ENCODE data around the gene GNAS-AS1.
"Not testable (repeated sequence)": the region's sequence is repeated elsewhere in the genome, so short reads cannot be mapped to it uniquely, and the experiment has no call there.

The GNAS-AS1 gene

DNA sequence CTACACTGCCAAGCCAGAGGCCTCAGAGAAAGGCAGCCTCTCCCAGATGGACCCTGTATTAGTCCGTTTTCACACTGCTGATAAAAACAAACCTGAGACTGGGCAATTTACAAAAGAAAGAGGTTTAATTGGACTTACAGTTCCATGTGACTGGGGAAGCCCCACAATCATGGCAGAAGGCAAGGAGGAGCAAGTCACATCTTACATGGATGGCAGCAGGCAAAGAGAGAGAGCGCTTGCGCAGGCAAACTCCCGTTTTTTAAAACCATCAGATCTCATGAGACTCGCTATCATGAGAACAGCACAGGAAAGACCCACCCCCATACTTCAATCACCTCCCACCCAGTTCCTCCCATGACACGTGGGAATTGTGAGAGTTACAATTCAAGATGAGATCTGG is 30.2 kb downstream of the GNAS-AS1 start:
- not testable (repeated sequence) for H2AFZ ChIP-seq (ENCODE audit: low read length); H4K91ac ChIP-seq (ENCODE audit: low read depth, low read length, poor library complexity); H3K79me1 ChIP-seq (ENCODE audit: low read depth, low read length); H3K4me1 ChIP-seq (ENCODE audit: control insufficient read depth in 2 of 2, insufficient read depth in 1 of 2, low read depth in 1 of 2, low read length in 2 of 2); H2BK15ac ChIP-seq (ENCODE audit: low read length); H2AK5ac ChIP-seq (ENCODE audit: low read depth, low read length); DNase-seq (ENCODE audit: low spot score); H4K8ac ChIP-seq (ENCODE audit: low read depth, low read length); H3K23ac ChIP-seq (ENCODE audit: low read depth, low read length, poor library complexity); H2BK12ac ChIP-seq (ENCODE audit: low read length); H3K4me3 ChIP-seq (ENCODE audit: low read length in 2 of 2); H3K14ac ChIP-seq (ENCODE audit: low read length); H3K4ac ChIP-seq (ENCODE audit: low read length); H3K18ac ChIP-seq (ENCODE audit: low read length); H3K27ac ChIP-seq (replicated peaks; ENCODE audit: low read length); H3K4me2 ChIP-seq (ENCODE audit: insufficient read depth, low read length, poor library complexity, severe bottlenecking); H3K9me3 ChIP-seq (replicated peaks in 1 of 2; ENCODE audit: control insufficient read depth in 2 of 2, insufficient read depth in 1 of 2, low read depth in 1 of 2, low read length in 2 of 2); H3K9ac ChIP-seq (ENCODE audit: low read depth, low read length, poor library complexity); H2BK120ac ChIP-seq (ENCODE audit: low read depth, low read length); H2BK5ac ChIP-seq (ENCODE audit: low read length)
- WGBS, 2 donors (ENCODE audit: extremely low coverage in 2 of 2, insufficient read length in 2 of 2, insufficient replicate concordance in 1 of 2): no CpG with 5 or more reads among the region's 6 CpGs
- Histone ChIP-seq H3K36me3 (replicated peaks in 1 of 2; ENCODE audit: control insufficient read depth in 2 of 2, insufficient read depth in 2 of 2, low read length in 2 of 2) (peaks cover 0 to 13% of the 10 kb centered on the region in 2 donors), H3K27me3 (ENCODE audit: control insufficient read depth in 3 of 3, insufficient read depth in 3 of 3, low read depth in 1 of 3, low read length in 3 of 3) (peaks cover 0 to 30% (median 0%) of the 10 kb centered on the region in 3 experiments)

DNA sequence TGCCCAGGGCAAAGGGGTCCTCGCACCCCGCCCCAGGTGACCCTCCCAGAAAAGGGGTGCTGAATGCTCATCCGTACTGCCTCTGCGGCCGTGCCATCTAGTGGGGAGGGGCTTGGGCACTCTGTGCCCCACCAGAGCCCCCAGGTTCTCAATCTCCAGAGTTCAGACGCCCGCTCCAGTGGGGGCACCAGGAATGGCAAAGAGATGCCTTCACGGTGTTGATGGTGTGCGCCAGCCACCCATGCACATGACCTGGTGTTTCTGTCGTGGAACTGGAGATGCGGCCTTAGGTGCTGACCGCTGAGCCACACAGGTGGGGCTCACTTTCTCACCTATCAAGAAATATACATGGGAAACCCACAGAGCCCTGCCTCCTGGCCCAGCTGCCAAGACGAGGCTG is 30.8 kb downstream of the GNAS-AS1 start:
- H3K4me3 ChIP-seq (ENCODE audit: low read length in 2 of 2): no peak overlapping the region
- H2BK12ac ChIP-seq (ENCODE audit: low read length): no peak overlapping the region
- no peak for DNase-seq (ENCODE audit: low spot score)
- no peak overlapping the region for H3K14ac ChIP-seq (ENCODE audit: low read length)
- H3K9me3 ChIP-seq (replicated peaks in 1 of 2; ENCODE audit: control insufficient read depth in 2 of 2, insufficient read depth in 1 of 2, low read depth in 1 of 2, low read length in 2 of 2): no peaks in the 10 kb centered on the region
- H2AFZ ChIP-seq (ENCODE audit: low read length): no peak overlapping the region
- no CpG with 5 or more reads among the region's 13 CpGs for WGBS, 2 donors (ENCODE audit: extremely low coverage in 2 of 2, insufficient read length in 2 of 2, insufficient replicate concordance in 1 of 2)
- no peak overlapping the region for H2BK15ac ChIP-seq (ENCODE audit: low read length)
- no peaks in the 10 kb centered on the region for H3K79me1 ChIP-seq (ENCODE audit: low read depth, low read length)
- no peak overlapping the region for H3K4me2 ChIP-seq (ENCODE audit: insufficient read depth, low read length, poor library complexity, severe bottlenecking)
- H2BK120ac ChIP-seq (ENCODE audit: low read depth, low read length): no peak overlapping the region
- no peak overlapping the region for H4K91ac ChIP-seq (ENCODE audit: low read depth, low read length, poor library complexity)
- H3K18ac ChIP-seq (ENCODE audit: low read length): peak overlapping the region; percentile 19
- H3K4ac ChIP-seq (ENCODE audit: low read length): no peak overlapping the region
- H3K27me3 ChIP-seq (ENCODE audit: control insufficient read depth in 3 of 3, insufficient read depth in 3 of 3, low read depth in 1 of 3, low read length in 3 of 3): peaks cover 0 to 29% (median 0%) of the 10 kb centered on the region in 3 experiments
- peaks cover 0 to 1% of the 10 kb centered on the region in 2 donors for H3K4me1 ChIP-seq (ENCODE audit: control insufficient read depth in 2 of 2, insufficient read depth in 1 of 2, low read depth in 1 of 2, low read length in 2 of 2)
- H4K8ac ChIP-seq (ENCODE audit: low read depth, low read length): no peak overlapping the region
- no peak overlapping the region for H2BK5ac ChIP-seq (ENCODE audit: low read length)
- no peak overlapping the region for H3K23ac ChIP-seq (ENCODE audit: low read depth, low read length, poor library complexity)
- H2AK5ac ChIP-seq (ENCODE audit: low read depth, low read length): no peak overlapping the region
- no peak overlapping the region for H3K27ac ChIP-seq (replicated peaks; ENCODE audit: low read length)
- peaks cover 0 to 13% of the 10 kb centered on the region in 2 donors for H3K36me3 ChIP-seq (replicated peaks in 1 of 2; ENCODE audit: control insufficient read depth in 2 of 2, insufficient read depth in 2 of 2, low read length in 2 of 2)
- no peak overlapping the region for H3K9ac ChIP-seq (ENCODE audit: low read depth, low read length, poor library complexity)

DNA sequence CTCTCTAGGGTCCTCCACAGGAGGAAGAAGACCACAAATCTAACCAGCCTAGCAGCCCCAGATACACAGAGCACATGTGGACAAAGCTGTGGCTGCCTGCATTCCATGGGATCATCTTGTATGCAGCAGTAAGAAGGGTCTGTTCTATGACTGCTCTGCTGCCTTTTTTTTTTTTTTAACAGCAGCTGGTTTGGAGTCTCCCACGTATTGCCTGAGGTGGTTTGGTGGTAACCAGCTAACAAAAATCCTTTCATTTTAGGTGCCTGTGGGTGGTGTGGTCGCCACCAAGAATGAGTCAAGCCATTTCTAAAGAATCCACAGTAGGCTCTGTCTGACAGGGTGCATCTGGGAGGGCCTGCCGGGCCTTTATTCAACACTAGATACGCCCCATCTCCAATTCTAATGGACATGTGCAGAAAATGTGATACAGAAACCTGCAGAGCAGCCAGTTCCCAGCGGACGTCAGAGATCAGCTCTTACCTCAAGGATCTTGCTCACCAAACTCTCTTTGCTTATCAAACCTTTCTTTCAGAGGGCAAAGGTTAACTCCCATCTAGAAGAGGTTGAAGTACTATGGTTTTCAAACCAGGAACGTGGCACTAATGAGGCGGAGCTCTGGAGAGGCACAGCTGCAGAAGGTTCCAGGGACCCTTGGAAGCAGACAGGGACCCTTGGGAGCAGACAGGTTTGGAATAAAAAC is 32.0 kb downstream of the GNAS-AS1 start:
- H4K8ac ChIP-seq (ENCODE audit: low read depth, low read length): no peak overlapping the region
- H3K79me1 ChIP-seq (ENCODE audit: low read depth, low read length): no peaks in the 10 kb centered on the region
- no peak overlapping the region for H3K4me2 ChIP-seq (ENCODE audit: insufficient read depth, low read length, poor library complexity, severe bottlenecking)

DNA sequence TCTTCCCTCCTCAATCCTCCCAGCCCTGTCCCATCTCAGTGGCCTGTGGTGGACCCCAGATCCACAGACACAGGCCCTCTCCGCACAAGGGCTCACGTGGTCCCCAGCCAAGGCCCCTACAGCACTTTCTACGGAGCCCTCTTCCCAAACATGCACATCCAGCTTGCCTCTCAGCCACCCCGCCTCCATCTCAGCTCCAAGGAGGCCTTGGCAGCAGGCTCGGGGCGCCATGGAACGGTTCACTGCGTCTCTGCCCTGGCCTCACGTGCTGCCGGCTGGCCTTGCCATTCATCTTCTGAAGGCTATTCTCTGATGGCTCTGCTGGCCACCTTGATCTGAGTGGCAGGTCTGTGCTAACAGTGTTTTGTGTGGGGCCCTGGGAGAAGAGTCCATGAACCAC is 33.0 kb downstream of the GNAS-AS1 start:
- no peak overlapping the region for H4K91ac ChIP-seq (ENCODE audit: low read depth, low read length, poor library complexity)
- DNase-seq (ENCODE audit: low spot score): no peak
- no peak overlapping the region for H3K4me3 ChIP-seq (ENCODE audit: low read length in 2 of 2)
- peaks cover 0 to 9% of the 10 kb centered on the region in 2 donors for H3K36me3 ChIP-seq (replicated peaks in 1 of 2; ENCODE audit: control insufficient read depth in 2 of 2, insufficient read depth in 2 of 2, low read length in 2 of 2)
- WGBS, 2 donors (ENCODE audit: extremely low coverage in 2 of 2, insufficient read length in 2 of 2, insufficient replicate concordance in 1 of 2): no CpG with 5 or more reads among the region's 10 CpGs
- H3K79me1 ChIP-seq (ENCODE audit: low read depth, low read length): no peaks in the 10 kb centered on the region
- no peaks in the 10 kb centered on the region for H3K9me3 ChIP-seq (replicated peaks in 1 of 2; ENCODE audit: control insufficient read depth in 2 of 2, insufficient read depth in 1 of 2, low read depth in 1 of 2, low read length in 2 of 2)
- H3K27me3 ChIP-seq (ENCODE audit: control insufficient read depth in 3 of 3, insufficient read depth in 3 of 3, low read depth in 1 of 3, low read length in 3 of 3): peaks cover 0 to 19% (median 0%) of the 10 kb centered on the region in 3 experiments
- no peak overlapping the region for H3K4ac ChIP-seq (ENCODE audit: low read length)
- H2BK5ac ChIP-seq (ENCODE audit: low read length): no peak overlapping the region
- H3K18ac ChIP-seq (ENCODE audit: low read length): no peak overlapping the region
- no peak overlapping the region for H3K27ac ChIP-seq (replicated peaks; ENCODE audit: low read length)
- H2BK120ac ChIP-seq (ENCODE audit: low read depth, low read length): no peak overlapping the region
- no peak overlapping the region for H4K8ac ChIP-seq (ENCODE audit: low read depth, low read length)
- no peak overlapping the region for H2BK15ac ChIP-seq (ENCODE audit: low read length)
- no peak overlapping the region for H3K4me2 ChIP-seq (ENCODE audit: insufficient read depth, low read length, poor library complexity, severe bottlenecking)
- H3K9ac ChIP-seq (ENCODE audit: low read depth, low read length, poor library complexity): peak overlapping the region; percentile 7
- no peak overlapping the region for H3K14ac ChIP-seq (ENCODE audit: low read length)
- H2BK12ac ChIP-seq (ENCODE audit: low read length): no peak overlapping the region
- H3K23ac ChIP-seq (ENCODE audit: low read depth, low read length, poor library complexity): no peak overlapping the region
- H3K4me1 ChIP-seq (ENCODE audit: control insufficient read depth in 2 of 2, insufficient read depth in 1 of 2, low read depth in 1 of 2, low read length in 2 of 2): peaks cover 0 to 1% of the 10 kb centered on the region in 2 donors
- no peak overlapping the region for H2AK5ac ChIP-seq (ENCODE audit: low read depth, low read length)
- H2AFZ ChIP-seq (ENCODE audit: low read length): no peak overlapping the region

More for the DNA sequence above, 32.0 kb downstream of the GNAS-AS1 start:
- H2BK12ac ChIP-seq (ENCODE audit: low read length): no peak overlapping the region
- H3K36me3 ChIP-seq (replicated peaks in 1 of 2; ENCODE audit: control insufficient read depth in 2 of 2, insufficient read depth in 2 of 2, low read length in 2 of 2): peaks cover 0 to 12% of the 10 kb centered on the region in 2 donors
- H2BK5ac ChIP-seq (ENCODE audit: low read length): no peak overlapping the region
- no peak overlapping the region for H3K18ac ChIP-seq (ENCODE audit: low read length)
- peaks cover 0 to 1% of the 10 kb centered on the region in 2 donors for H3K4me1 ChIP-seq (ENCODE audit: control insufficient read depth in 2 of 2, insufficient read depth in 1 of 2, low read depth in 1 of 2, low read length in 2 of 2)
- H3K9me3 ChIP-seq (replicated peaks in 1 of 2; ENCODE audit: control insufficient read depth in 2 of 2, insufficient read depth in 1 of 2, low read depth in 1 of 2, low read length in 2 of 2): no peaks in the 10 kb centered on the region
- H3K4me3 ChIP-seq (ENCODE audit: low read length in 2 of 2): no peak overlapping the region
- H2BK15ac ChIP-seq (ENCODE audit: low read length): no peak overlapping the region
- no peak for DNase-seq (ENCODE audit: low spot score)
- no peak overlapping the region for H3K9ac ChIP-seq (ENCODE audit: low read depth, low read length, poor library complexity)
- no peak overlapping the region for H3K27ac ChIP-seq (replicated peaks; ENCODE audit: low read length)
- peaks cover 0 to 22% (median 0%) of the 10 kb centered on the region in 3 experiments for H3K27me3 ChIP-seq (ENCODE audit: control insufficient read depth in 3 of 3, insufficient read depth in 3 of 3, low read depth in 1 of 3, low read length in 3 of 3)
- no peak overlapping the region for H2AFZ ChIP-seq (ENCODE audit: low read length)
- no peak overlapping the region for H4K91ac ChIP-seq (ENCODE audit: low read depth, low read length, poor library complexity)
- no peak overlapping the region for H2BK120ac ChIP-seq (ENCODE audit: low read depth, low read length)
- no peak overlapping the region for H3K14ac ChIP-seq (ENCODE audit: low read length)
- WGBS, 2 donors (ENCODE audit: extremely low coverage in 2 of 2, insufficient read length in 2 of 2, insufficient replicate concordance in 1 of 2): no CpG with 5 or more reads among the region's 8 CpGs
- H3K4ac ChIP-seq (ENCODE audit: low read length): no peak overlapping the region
- H3K23ac ChIP-seq (ENCODE audit: low read depth, low read length, poor library complexity): no peak overlapping the region
- H2AK5ac ChIP-seq (ENCODE audit: low read depth, low read length): no peak overlapping the region

Data from neuronal stem cell (in vitro differentiated cells).